ENCODE measurements around the gene ATP8B3.

The ATP8B3 gene

GRCh38 chr19:1751367-1752008, 60.6 kb downstream of the ATP8B3 start:
- H3K4me3 ChIP-seq (ENCODE audit: low read length): no peak overlapping the region
- H3K36me3 ChIP-seq (ENCODE audit: insufficient read depth, low read length): no peaks in the 10 kb centered on the region
- H3K4me1 ChIP-seq (ENCODE audit: insufficient read depth, low read length): peaks cover 16% of the 10 kb centered on the region
- H3K9me3 ChIP-seq (ENCODE audit: low read length): no peaks in the 10 kb centered on the region
- peaks cover 93% of the 10 kb centered on the region for H3K27me3 ChIP-seq (ENCODE audit: insufficient read depth, low read length)
- no peak overlapping the region for H2AFZ ChIP-seq (ENCODE audit: low read depth, low read length)

- Histone ChIP-seq H2AFZ (ENCODE audit: low read depth, low read length) (no peak overlapping the region), H3K4me1 (ENCODE audit: insufficient read depth, low read length) (peaks cover 9% of the 10 kb centered on the region), H3K36me3 (ENCODE audit: insufficient read depth, low read length) (no peaks in the 10 kb centered on the region), H3K4me3 (ENCODE audit: low read length) (no peak overlapping the region), H3K27me3 (ENCODE audit: insufficient read depth, low read length) (peaks cover 90% of the 10 kb centered on the region), H3K9me3 (ENCODE audit: low read length) (no peaks in the 10 kb centered on the region)
These were observed 61.6 kb downstream of the ATP8B3 start for GRCh38 chr19:1750343-1751021.

DNA sequence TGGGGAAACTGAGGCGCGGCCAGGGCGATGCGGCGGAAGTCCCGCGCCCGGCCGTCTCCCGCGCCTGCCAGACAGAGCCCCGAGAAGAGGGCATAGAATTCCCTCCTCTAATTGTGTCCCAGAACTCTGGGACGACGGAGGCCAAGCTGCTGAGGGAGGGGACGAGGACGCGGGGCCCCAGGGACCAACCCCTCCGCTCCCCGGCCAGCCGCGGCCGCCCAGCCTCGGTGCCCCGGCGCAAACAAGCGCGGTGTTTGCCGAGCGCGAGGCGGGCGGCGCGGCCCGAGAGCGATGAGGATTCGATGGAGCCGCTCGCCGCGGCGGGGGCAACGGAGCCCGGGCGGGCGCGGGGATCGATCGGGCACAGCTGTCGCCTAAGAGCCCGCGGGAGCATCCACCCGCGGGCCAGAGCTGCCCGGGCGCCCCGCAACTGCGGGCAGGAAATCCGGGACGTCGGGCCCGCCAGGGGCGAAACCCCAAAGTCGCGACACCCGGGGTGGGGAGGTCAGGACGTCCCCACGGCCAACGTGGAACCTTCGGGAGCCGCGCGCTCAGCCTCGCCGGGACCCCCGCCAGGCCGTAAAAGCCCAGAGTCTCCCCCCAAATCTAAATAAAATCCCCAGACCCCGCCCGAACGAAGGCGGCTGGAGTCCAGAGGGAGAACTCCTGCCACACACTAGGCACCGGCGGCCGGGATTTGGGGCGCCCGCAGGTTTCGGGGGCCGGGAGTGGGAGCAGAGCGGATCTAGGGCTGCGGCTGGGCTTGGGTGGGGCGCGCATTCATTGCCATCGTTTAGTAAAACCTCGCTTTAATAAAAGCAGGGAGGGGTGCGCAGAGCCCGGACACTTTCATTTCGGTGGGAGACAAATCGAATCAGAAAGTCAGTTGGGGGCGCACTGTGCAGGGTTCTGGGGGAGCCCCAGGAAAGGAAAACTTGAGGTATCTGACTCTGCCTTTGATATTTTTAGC, 62.4 kb downstream of the ATP8B3 start:
- H3K36me3 ChIP-seq (ENCODE audit: insufficient read depth, low read length): no peaks in the 10 kb centered on the region
- peaks cover 90% of the 10 kb centered on the region for H3K27me3 ChIP-seq (ENCODE audit: insufficient read depth, low read length)
- H3K4me1 ChIP-seq (ENCODE audit: insufficient read depth, low read length): peaks cover 2% of the 10 kb centered on the region
- no peaks in the 10 kb centered on the region for H3K9me3 ChIP-seq (ENCODE audit: low read length)
- H2AFZ ChIP-seq (ENCODE audit: low read depth, low read length): no peak overlapping the region
- no peak overlapping the region for H3K4me3 ChIP-seq (ENCODE audit: low read length)

- Histone ChIP-seq H2AFZ (ENCODE audit: low read depth, low read length) (no peak overlapping the region), H3K36me3 (ENCODE audit: insufficient read depth, low read length) (no peaks in the 10 kb centered on the region), H3K27me3 (ENCODE audit: insufficient read depth, low read length) (peaks cover 90% of the 10 kb centered on the region), H3K4me3 (ENCODE audit: low read length) (no peak overlapping the region), H3K4me1 (ENCODE audit: insufficient read depth, low read length) (no peaks in the 10 kb centered on the region), H3K9me3 (ENCODE audit: low read length) (no peaks in the 10 kb centered on the region)
These were observed 63.2 kb downstream of the ATP8B3 start for GRCh38 chr19:1748873-1749341.

- peaks cover 87% of the 10 kb centered on the region for H3K27me3 ChIP-seq (ENCODE audit: insufficient read depth, low read length)
- H3K9me3 ChIP-seq (ENCODE audit: low read length): no peaks in the 10 kb centered on the region
- H3K36me3 ChIP-seq (ENCODE audit: insufficient read depth, low read length): no peaks in the 10 kb centered on the region
- H3K4me1 ChIP-seq (ENCODE audit: insufficient read depth, low read length): no peaks in the 10 kb centered on the region
- H3K4me3 ChIP-seq (ENCODE audit: low read length): no peak overlapping the region
- no peak overlapping the region for H2AFZ ChIP-seq (ENCODE audit: low read depth, low read length)
These were observed 63.8 kb downstream of the ATP8B3 start for GRCh38 chr19:1748115-1748872.

DNA sequence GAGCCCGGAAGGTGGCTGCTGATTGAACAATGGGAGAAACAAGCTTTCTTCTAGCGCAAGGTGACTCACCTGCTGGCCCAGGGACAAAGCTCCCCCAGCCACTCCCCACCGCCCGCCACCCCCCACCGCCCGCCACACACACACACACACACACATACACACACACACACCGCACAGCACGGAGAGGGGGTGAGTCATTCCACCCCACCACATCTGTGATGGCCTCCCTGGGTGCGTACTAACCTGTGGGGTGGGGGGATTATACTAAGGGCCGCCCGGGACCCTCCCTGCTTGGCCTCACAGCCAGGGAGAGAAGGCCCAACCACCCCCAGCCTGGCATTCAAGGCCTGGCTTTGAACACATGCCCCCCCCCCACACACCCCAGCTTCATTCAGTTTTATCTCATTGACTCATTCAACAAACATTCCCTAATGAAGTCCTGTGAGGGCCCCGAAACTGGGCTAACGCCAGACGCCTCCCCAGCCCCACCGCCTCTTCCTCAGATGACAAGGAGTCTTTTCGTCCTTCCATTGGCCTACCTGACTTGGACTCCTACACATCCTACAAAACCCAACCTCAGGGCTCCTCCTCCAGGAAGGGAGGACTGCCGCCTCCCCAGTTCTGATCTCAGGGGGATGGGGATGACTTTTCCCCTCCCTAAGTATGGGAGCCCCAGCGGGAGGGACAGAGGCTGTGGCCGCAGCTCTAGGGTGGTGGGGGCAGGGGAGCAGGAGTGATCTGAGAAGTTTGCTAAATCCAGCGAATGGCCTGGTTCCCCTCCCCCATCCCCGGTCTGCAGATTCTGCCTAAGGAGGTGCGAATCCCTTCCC, 64.6 kb downstream of the ATP8B3 start:
- Histone ChIP-seq H3K4me3 (ENCODE audit: low read length) (no peak overlapping the region), H3K9me3 (ENCODE audit: low read length) (no peaks in the 10 kb centered on the region), H3K36me3 (ENCODE audit: insufficient read depth, low read length) (no peaks in the 10 kb centered on the region), H3K4me1 (ENCODE audit: insufficient read depth, low read length) (no peaks in the 10 kb centered on the region), H3K27me3 (ENCODE audit: insufficient read depth, low read length) (peaks cover 79% of the 10 kb centered on the region), H2AFZ (ENCODE audit: low read depth, low read length) (no peak overlapping the region)

DNA sequence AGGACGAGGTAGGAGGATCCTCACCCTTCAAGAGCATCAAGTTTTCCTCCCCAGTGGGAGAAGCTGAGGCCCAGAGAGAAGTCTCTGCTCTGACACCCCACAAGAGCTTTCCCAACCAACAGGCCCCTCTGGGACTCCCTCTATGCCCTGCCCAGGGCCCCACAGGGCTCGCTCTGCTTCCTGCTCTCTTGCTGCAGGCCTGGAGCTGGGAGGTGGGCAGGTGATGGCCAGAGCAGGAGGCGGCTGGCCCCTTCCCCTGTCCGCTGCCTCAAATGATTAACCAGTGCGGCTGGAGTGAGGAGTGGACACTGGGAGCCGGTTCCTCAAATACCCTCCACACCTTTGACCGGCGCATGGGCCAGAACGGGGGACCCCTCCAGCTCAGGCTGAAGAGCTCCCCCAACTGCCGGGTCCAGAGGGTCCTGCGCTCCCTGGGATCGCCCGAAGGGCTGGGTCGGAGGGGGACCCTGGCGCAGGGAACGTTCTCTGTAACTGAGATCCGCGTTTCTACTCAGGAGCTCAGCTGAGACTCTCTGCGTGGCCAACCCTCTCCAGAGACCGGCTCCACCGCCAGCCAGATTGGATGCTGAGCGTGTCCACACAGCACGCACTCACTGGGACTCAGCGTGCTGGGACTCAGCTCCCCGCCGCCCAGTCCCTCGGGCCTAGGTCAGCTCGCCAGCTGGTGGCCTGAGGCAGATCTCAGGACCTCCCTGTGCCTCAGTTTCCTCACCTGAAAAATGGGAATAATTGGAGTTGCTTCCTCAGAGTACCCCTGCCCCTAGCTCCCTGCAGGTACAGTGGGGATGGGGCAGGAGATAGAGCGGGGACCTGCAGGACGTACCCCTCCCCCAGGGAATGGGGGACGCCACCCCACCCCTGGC, 65.4 kb downstream of the ATP8B3 start:
- Histone ChIP-seq H2AFZ (ENCODE audit: low read depth, low read length) (no peak overlapping the region), H3K4me1 (ENCODE audit: insufficient read depth, low read length) (no peaks in the 10 kb centered on the region), H3K27me3 (ENCODE audit: insufficient read depth, low read length) (peaks cover 70% of the 10 kb centered on the region), H3K36me3 (ENCODE audit: insufficient read depth, low read length) (no peaks in the 10 kb centered on the region), H3K4me3 (ENCODE audit: low read length) (no peak overlapping the region), H3K9me3 (ENCODE audit: low read length) (no peaks in the 10 kb centered on the region)

DNA sequence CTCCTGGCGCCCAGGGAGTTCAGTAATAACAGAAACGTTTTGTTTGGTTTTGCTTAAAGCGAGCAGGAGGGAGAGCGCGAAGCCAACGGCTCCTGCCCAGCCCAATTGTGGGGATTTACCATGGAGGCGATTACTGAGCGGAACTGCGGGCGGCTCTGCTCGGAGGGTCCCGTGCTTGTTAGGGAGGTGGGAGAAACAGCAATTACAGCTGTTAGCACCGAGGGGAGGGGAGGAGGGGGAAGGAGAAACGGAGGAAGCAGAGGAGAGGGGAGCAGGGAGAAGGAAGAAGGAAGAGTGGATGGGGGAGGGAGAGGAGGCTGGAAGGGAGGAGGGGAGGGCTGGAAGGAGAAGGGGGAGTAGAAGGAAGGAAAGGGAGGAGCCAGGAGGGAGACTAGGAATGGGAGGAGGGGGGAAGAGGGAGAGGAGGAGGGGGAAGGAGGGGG, 66.5 kb downstream of the ATP8B3 start:
- no peak overlapping the region for H3K4me3 ChIP-seq (ENCODE audit: low read length)
- no peaks in the 10 kb centered on the region for H3K9me3 ChIP-seq (ENCODE audit: low read length)
- peaks cover 60% of the 10 kb centered on the region for H3K27me3 ChIP-seq (ENCODE audit: insufficient read depth, low read length)
- H3K4me1 ChIP-seq (ENCODE audit: insufficient read depth, low read length): no peaks in the 10 kb centered on the region
- H2AFZ ChIP-seq (ENCODE audit: low read depth, low read length): no peak overlapping the region
- H3K36me3 ChIP-seq (ENCODE audit: insufficient read depth, low read length): no peaks in the 10 kb centered on the region

DNA sequence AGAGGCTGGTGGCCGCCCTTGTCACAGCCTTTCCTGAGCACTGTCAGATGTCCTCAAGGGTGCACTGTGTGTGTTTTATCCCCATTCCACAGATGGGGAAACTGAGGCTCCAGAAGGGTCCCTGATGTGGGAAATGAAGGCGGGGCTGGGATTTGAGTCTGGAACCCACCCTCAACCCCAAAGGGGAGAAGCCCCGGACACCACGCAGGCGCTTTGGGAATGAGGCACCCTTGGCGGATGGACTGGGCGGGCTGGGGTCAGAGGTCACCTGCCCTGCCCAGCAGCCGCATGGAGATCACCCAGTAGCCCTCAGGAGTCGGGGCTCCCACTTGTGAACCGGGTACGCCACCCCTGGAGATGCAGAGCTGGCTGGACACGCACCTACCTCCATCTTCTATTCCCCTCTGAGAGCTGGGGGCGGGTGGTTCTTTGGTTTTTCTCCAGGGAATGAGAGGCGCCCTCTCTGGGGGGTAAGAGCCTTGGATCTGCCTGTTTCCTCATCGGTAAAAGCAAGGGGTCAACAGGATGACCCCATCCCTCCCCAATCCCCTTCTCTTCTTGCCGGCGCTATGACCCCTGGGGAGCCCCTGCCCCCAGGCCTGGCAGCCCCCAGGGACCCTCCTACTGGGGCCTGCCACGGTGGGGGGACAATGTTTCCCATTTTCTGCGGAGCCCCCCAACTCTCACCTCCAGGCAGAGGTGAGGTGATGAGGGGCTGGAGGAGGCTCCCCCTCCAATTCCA, 67.1 kb downstream of the ATP8B3 start:
- H3K9me3 ChIP-seq (ENCODE audit: low read length): peaks cover 5% of the 10 kb centered on the region
- peaks cover 58% of the 10 kb centered on the region for H3K27me3 ChIP-seq (ENCODE audit: insufficient read depth, low read length)
- no peak overlapping the region for H2AFZ ChIP-seq (ENCODE audit: low read depth, low read length)
- H3K4me3 ChIP-seq (ENCODE audit: low read length): no peak overlapping the region
- no peaks in the 10 kb centered on the region for H3K4me1 ChIP-seq (ENCODE audit: insufficient read depth, low read length)
- H3K36me3 ChIP-seq (ENCODE audit: insufficient read depth, low read length): no peaks in the 10 kb centered on the region

DNA sequence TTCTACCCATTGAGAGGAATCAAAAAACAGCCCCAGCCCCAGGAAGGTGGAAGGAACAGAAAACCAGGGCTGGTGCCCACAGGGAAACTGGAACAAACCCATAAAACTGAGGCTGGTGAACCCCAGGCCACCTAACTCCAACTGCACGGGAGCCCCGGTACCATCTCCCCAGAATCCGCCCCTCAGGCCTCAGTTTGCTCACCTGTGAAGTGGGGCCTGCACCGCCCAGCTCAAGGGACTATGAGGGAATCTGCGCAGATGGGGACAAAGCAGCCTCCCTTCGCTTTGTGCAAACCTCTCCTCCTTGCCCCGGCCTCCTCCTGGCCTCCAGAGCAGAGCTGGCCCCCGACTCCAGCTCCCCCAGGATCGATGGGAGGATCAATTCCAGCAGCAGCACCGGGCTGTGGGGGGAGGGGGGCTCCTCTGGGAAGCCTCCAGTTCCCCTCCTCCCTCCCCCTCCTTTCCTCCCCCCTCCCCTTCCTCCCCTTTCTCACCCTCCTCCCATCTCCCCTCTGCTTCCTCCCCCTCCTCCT, 67.9 kb downstream of the ATP8B3 start:
- Histone ChIP-seq H3K36me3 (ENCODE audit: insufficient read depth, low read length) (no peaks in the 10 kb centered on the region), H3K27me3 (ENCODE audit: insufficient read depth, low read length) (peaks cover 52% of the 10 kb centered on the region)

More for the DNA sequence above, 67.9 kb downstream of the ATP8B3 start:
- Histone ChIP-seq H3K4me1 (ENCODE audit: insufficient read depth, low read length) (no peaks in the 10 kb centered on the region), H3K9me3 (ENCODE audit: low read length) (peaks cover 7% of the 10 kb centered on the region), H2AFZ (ENCODE audit: low read depth, low read length) (no peak overlapping the region), H3K4me3 (ENCODE audit: low read length) (no peak overlapping the region)
